Superior temporal gyrus (tissue), 1 donor: Measurements from ENCODE around the gene CPN2.

Experiments used
- DNase-seq: peaks from one replicate; pipeline ENCODE4 v3.0.0-alpha.2; 2016; ENCODE audit errors: extremely low spot score

The CPN2 gene, protein sequence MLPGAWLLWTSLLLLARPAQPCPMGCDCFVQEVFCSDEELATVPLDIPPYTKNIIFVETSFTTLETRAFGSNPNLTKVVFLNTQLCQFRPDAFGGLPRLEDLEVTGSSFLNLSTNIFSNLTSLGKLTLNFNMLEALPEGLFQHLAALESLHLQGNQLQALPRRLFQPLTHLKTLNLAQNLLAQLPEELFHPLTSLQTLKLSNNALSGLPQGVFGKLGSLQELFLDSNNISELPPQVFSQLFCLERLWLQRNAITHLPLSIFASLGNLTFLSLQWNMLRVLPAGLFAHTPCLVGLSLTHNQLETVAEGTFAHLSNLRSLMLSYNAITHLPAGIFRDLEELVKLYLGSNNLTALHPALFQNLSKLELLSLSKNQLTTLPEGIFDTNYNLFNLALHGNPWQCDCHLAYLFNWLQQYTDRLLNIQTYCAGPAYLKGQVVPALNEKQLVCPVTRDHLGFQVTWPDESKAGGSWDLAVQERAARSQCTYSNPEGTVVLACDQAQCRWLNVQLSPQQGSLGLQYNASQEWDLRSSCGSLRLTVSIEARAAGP

GRCh38 chr3:194351080-194351672, at the start of gene CPN2:
Gene CPN2, minus strand, starts transcription at chr3:194351328. Its CDS starts 8,626 bp downstream, at chr3:194342702.
- no peak for DNase-seq

DNA sequence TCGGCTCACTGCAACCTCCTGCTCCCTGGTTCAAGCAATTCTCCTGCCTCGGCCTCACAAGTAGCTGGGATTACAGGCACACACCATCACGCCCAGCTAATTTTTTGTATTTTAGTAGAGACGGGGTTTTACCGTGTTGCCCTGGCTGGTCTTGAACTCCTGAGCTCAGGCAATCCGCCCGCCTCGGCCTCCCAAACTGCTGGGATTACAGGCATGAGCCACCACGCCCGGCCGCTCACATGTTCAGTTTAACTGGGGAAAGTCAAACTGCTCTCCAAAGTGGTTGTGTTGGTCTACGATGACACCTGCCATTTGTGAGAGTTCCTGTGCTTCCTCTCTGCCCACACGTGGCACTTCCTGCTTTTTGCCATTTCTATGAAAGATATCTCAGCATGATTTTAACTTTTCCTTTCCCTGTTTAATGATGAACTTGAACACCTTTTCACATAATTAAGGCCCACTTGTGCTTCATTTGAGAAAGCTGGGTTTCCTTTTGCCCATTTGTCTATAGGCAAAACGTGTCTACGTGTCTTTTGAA, 48.8 kb upstream of the CPN2 start:
- no peak for DNase-seq

- DNase-seq = no peak
Measured at GRCh38 chr3:194399166-194399565, 48.0 kb upstream of the CPN2 start, which contains the start of gene GP5. Gene GP5, minus strand, starts transcription at chr3:194399266. Its CDS starts 984 bp downstream, at chr3:194398282.

DNA sequence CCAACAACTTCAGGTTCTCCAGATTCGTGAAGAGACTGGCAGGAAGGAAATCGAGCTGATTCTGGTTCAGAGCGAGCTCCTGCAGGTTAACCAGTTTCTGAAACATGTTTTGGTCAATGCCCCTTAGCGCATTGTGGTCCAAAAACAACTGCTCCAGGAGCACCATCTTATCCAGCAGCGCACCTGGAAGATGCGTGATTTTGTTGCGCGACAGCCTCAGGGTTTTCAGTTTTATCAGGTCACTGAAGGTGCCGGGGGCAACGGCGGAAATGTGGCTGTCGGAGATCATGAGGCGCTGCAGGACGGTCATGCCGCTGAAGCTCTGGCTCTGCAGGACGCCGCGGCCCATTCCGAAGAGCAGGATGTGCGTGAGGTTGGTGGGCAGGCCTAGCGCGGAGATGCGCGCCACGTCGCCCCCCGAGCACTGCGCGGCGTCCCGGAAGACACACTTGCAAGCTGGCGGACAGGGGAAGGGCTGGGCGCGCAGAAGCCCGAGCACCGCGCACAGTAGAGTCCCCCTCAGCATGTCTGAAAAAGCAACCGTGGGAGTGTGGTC, 46.7 kb upstream of the CPN2 start:
- no peak for DNase-seq

- no peak for DNase-seq
Measured at GRCh38 chr3:194396859-194397756, 46.0 kb upstream of the CPN2 start.

GRCh38 chr3:194396539-194396858, 45.4 kb upstream of the CPN2 start:
- no peak for DNase-seq

DNA sequence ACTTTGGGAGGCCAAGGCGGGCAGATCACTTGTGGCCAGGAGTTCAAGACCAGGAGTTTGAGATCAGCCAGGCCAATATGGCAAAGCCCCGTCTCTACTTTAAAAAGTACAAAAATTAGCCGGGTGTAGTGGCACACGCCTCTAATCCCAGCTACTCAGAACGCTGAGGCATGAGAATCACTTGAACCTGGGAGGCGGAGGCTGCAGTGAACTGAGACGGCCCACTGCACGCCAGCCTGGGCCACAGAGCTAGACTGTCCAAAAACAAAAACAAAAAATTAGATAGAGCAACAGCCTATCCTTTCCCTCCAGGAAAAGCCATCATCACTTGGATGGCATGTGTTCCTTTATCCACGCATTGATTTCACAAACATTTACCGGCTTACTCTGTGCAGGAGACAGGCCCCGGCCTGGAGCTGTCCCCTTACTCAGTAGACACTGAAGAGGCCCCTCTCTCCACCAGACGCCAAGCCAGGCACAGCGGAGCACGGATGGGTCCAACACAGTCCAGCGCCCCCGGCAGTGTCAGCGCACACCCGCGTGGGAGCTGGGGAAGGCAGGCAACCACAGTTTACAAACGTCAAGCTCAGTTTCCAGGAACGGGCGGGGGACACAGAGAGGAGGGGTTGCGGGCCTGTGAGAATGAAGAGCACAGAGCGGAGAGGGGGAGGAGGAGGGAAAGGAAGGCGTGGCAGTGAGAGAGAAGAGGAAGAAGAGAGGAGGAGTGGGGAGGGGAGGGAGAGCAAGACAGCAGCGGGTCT, 44.8 kb upstream of the CPN2 start:
- no peak for DNase-seq

GRCh38 chr3:194395212-194395611, 44.1 kb upstream of the CPN2 start:
- no peak for DNase-seq

GRCh38 chr3:194392576-194392975, 41.4 kb upstream of the CPN2 start:
- no peak for DNase-seq

GRCh38 chr3:194390835-194391234, 39.7 kb upstream of the CPN2 start:
- no peak for DNase-seq

- DNase-seq = no peak
Measured at GRCh38 chr3:194389269-194389668, 38.1 kb upstream of the CPN2 start.

DNA sequence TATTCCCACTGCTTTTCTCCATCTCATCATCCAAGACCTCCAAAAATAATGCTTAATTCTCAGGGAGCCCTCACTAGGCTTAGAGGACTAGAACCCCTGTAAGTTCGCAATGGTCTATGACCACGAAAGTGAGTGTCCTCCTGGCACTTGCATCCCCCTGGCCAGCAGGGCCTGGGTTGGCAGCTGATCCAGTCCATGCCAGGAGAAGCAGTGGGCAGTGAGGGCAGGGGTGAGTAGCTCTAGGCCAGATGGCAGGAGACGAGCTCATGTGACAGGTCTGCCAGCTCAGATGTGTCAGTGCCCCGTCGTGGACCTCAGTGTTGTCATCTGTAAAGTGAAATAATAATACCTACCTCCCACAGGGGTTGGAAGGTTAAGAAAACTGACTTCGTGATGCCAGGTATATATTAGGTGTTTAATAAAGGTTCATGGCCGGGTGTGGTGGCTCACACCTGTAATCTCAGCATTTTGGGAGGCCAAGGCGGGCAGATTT, 36.8 kb upstream of the CPN2 start:
- no peak for DNase-seq

GRCh38 chr3:194387276-194387675, 36.1 kb upstream of the CPN2 start:
- DNase-seq = no peak

DNA sequence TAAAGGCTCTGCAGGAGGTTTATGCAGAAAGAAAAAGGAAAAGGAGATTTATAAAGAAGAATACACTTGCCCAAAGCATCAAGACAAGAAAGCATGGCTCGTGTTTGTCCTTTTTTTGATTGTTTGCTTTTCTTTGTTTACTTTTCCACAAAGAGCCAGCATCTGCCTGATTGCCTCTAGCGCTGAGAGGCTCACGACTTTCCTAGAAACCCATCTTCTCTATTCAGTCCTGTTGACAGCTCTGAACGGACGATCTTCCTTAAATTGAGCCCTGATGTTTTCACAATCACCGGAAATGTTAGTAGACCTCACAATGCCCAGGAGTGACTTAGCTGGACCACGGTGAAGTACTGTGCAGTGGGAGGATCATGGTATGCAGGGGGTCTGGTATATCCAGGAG, 35.5 kb upstream of the CPN2 start:
- DNase-seq = no peak

GRCh38 chr3:194386066-194386465, 34.9 kb upstream of the CPN2 start:
- DNase-seq = no peak

GRCh38 chr3:194384569-194385001, 33.5 kb upstream of the CPN2 start:
- DNase-seq = no peak

DNA sequence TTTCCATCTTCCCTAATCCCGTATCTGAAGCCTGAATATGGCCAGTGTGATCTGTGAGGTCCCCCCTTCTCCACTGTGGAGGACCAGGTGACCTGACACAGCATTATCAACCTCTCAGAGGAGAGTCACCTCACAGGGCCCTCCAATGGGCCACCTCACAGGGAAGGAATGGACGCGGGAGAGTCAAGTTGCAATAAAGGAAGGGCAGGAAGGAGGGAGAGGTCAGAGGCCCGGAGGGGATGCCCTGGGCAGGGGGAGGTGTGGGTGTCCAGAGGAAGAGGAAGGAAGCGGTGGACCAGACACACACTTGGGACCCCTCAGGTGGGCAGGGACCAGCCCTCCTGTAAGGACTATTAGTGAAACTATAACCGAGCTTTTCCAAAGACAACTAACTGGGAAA, 33.0 kb upstream of the CPN2 start:
- DNase-seq = no peak

DNA sequence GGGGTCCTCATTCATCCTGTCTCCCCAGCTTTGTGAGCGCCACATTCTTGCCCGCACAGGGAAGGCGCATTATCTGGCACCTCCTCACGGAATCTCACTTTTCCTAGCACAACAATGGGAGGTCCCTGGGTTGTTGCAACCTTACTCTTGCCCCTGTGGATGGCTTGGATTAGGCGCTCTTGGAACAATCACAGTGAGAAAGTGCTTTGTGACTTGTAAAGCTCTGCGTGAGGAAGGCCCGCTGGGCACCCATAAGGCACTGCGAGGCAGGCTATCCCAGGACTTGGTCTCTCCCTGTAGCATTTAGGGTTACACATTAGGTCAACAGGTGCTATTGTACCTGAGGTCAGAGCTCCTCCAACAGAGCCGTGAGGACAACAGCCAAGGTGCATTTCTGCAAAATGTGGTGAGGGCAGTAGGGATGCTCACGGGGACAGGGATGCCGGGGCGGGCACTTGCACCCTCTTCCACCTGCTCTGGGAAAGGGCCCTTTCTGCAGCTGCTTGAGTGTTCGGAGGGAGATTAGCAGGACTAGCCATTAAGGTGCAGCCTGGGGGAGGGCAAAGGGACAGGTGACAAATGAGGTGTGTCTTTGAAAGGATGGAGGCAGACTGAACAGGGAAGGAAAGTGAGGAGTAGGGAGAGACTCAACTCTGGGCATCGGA, 32.3 kb upstream of the CPN2 start:
- DNase-seq = no peak

DNA sequence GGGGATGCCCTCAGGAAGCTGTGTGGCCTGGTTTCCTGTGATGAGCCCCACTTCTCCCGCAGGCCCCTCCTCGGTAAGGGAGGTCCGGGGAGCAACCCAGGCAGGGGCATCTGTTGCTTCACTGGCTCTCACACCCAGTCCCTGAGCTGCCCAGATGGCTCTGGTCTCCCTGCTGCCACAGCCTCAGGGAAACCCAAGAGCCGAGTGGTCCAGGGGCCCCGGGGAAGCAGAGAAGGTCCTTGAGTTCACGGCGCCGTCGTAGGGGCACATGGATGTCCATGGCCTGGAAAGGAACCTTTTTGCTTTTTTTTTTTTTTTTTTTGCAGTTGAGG, 31.7 kb upstream of the CPN2 start:
- no peak for DNase-seq

- DNase-seq = no peak
Measured at GRCh38 chr3:194382196-194382891, 31.2 kb upstream of the CPN2 start.
